ENCODE measurements around the gene FRMPD1.

DNA sequence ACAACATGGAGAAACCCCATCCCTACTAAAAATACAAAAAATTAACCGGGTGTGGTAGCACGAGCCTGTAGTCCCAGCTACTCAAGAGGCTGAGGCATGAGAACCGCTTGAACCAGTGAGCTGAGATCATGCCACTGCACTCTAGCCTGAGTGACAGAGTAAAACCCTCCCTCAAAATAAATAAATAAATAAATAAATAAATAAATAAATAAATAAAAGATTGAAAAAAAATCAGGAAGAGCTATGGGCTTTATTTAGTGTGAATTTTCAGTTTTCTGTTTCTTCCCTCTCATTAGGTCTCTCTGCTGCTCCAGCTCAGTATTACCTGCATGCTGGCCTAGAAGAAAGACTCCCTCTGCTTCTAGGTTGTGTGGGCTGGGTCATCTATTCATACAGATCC lies 55.0 kb downstream of the FRMPD1 start:
- no peak for TF ChIP-seq POLR2AphosphoS5 (IDR thresholded peaks at IDR 0.05; ENCODE audit: low read depth, low read length)
- TF ChIP-seq POLR2A (IDR thresholded peaks at IDR 0.05; ENCODE audit: low read depth, low read length) = no peak
